Upper lobe of left lung (tissue), 4 donors: ENCODE results near the gene PAPOLG.

Experiments used
- POLR2A ChIP-seq, 4 donors: fragments of 450-650 bp; IDR thresholded peaks; one replicate each; pipeline ENCODE4 v1.5.1; 2016 to 2017; ENCODE audit warnings: antibody characterized with exemption in 4 of 4, mild to moderate bottlenecking in 2 of 4
- TF ChIP-seq, protein P1 (sequence below), 6 experiments: fragments of 450-650 bp in 4 of 6; fragments of 200-600 bp in 2 of 6; sonication (generic) in 2 of 6; IDR thresholded peaks; one replicate each; pipeline ENCODE4 v1.5.1; 2016 to 2019; ENCODE audit warnings: antibody characterized with exemption in 6 of 6

DNA sequence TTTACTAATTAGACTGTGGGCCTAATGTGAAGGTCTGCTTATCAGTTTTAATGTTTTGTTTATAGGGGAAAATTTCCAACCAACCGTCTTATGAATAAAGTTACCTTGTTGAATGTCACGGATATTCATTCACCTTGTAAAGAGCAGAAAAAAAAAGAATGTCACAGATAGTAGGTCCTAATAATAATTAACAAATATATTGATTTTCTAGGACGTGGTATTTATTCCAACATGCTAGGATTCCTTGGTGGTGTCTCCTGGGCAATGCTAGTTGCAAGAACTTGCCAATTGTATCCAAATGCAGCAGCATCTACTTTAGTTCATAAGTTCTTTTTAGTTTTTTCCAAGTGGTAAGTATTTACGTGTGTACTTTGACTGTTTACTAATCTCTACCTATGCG is 23.4 kb downstream of the PAPOLG start:
- no peak for TF ChIP-seq POLR2A (IDR thresholded peaks at IDR 0.05)
- TF ChIP-seq, protein P1, sequence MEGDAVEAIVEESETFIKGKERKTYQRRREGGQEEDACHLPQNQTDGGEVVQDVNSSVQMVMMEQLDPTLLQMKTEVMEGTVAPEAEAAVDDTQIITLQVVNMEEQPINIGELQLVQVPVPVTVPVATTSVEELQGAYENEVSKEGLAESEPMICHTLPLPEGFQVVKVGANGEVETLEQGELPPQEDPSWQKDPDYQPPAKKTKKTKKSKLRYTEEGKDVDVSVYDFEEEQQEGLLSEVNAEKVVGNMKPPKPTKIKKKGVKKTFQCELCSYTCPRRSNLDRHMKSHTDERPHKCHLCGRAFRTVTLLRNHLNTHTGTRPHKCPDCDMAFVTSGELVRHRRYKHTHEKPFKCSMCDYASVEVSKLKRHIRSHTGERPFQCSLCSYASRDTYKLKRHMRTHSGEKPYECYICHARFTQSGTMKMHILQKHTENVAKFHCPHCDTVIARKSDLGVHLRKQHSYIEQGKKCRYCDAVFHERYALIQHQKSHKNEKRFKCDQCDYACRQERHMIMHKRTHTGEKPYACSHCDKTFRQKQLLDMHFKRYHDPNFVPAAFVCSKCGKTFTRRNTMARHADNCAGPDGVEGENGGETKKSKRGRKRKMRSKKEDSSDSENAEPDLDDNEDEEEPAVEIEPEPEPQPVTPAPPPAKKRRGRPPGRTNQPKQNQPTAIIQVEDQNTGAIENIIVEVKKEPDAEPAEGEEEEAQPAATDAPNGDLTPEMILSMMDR (IDR thresholded peaks at IDR 0.05) = no peak
